T follicular helper cell (primary cell): Measurements from ENCODE around the gene DCDC2.
"Not testable (repeated sequence)": the region's sequence is repeated elsewhere in the genome, so short reads cannot be mapped to it uniquely, and the experiment has no call there.

Source experiments
- DNase-seq: peaks from one replicate; pipeline ENCODE4 v3.0.0-alpha.2; 2020; ENCODE audit warnings: low read depth

The DCDC2 gene

DNA sequence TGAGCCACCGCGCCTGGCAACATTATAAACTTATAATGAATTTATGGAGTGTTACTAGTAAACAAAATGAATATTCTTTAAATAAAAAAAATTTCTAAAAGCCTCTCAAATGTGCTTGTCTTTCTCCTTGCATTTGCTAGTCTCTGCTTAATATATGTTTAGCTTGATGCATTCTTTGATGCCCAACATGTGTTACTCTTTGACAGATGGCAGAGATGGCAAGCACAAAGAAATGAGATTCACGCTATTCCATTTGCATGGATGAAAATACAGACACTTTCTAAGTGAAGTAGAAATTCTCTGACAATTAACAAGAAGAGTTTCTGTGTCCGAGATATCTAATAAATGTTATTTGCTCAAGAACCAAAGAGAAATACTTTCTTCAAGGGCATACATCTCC is 30.1 kb downstream of the DCDC2 start:
- DNase-seq, result no peak

DNA sequence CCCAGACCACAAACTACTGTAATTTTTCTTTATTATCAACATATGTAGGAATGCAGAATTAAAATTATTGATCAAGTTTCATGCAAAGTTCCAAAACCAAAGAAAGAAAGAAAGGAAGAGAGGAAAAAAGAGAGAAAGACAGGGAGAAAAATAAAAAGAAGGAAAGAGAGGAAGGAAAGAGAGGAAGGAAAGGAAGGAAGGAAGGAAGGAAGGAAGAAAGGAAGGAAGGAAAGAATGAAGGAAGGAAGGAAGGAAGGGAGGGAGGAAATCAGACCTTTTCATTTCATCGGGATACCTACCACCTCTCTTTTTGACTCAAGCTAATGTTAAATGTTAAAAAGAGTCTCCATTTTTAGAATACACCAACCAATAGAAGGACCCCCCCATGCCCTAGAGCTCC is 31.9 kb downstream of the DCDC2 start:
- no peak for DNase-seq

DNA sequence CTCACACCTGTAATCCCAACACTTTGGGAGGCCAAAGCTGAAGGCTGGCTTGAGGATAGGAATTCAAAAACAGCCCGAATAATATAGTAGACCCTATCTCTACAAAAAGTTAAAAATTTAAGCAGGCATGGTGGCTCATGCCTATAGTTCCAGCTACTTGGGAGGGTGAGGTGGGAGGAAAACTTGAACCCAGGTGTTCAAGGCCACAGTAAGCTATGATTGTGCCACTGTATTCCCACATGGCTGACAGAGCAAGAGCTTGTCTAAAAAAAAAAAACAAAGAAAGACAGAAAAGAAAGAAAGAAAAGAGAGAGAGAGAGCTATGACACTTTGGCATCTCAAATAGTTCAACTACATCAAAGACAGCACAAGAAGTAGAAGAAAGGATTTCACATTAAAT is 33.2 kb downstream of the DCDC2 start:
- DNase-seq, result no peak

DNA sequence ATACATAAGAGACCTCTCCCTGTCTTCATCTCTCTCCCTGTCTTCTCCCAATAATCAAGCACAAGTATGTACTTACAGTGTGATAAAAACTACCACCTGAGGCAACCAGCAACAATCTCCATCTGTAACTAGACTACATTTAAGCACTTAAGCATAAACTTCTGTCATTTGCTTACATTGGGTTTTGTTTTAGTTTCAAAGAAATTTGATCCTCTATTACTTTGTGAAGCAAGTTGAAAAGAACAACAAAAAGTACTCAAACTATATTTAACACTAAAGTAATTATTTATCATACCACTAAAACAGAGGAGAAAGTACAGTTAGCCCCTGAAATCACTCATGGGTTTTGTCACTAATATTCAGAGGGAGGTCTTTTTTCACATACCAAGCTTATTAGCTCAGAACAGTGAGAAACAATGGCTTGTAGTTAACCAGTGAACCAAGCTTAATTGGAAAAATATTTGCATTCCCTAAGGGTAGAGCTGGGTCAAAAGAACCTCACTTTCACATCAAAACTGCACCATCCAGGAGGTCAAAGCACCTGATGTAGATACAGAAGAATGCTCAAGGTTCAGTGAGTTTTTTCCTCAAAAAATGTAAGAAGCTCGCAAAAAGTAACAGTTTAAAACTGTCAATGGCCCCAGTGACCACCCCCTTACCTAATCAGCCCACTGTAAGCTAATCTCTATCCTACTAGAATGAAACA is 34.1 kb downstream of the DCDC2 start:
- no peak for DNase-seq

DNA sequence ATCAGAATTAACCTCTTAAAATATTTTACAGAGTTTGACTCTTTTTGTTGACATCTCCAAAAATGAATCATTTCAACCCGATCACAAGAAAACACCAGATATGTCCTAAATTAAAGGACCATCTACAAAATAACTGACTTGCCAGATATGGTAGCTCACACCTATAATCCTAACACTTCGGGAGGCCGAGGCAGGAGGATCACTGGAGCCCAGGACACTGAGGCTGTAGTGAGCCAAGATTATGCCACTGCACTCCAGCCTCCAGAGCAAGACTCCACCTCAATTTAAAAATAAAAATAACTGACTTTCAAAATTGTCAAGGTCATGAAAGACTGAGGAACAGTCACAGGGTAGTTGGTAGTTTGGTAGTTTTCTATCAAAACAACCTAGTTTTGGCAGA is 34.9 kb downstream of the DCDC2 start:
- no peak for DNase-seq

DNA sequence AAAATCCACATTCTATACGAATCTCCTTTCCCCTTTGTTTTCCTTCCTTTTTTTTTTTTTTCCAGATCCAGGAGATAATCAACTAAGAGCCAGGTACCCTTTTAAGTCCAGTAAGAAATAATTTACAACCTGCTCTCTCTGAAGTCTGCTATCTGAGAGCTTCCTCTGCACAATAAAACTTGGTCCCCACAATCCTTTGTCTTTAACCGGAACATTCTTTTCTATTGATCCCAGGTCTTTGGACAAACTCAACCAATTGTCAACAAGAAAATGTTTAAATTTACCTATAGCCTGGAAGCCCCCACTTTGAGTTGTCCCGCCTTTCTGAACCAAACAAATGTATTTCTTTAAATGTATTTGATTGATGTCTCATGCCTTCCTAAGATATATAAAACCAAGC is 35.4 kb downstream of the DCDC2 start:
- DNase-seq, result not testable (repeated sequence)

DNA sequence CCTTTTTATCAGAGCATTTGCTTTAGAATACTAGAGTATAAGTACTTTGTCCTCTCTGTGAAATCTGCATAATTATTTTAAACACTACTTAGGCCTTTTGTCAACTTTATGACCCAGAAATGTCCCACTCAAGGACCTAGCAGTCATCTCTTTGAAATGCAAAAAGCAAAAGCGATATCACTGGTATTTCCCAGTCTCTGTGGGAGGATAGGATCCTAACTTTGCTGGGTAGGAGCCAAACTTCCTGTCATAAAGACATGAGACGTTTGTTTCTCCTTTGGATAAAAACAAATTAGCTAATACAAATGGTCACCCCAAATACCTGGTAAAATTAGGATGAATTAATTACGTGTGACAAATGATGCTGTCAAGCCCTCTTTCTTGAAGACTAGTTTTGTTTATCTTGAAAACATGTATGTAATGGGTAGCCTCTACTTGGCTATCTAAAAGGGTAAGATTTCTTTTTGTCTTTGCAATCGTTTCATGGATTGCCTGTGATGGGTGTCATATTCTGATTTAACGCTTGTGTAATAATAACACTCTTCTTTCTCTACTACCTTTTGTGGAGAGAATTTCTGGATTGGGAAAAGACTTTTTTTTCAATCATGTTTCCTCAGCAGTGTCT is 36.2 kb downstream of the DCDC2 start:
- no peak for DNase-seq

DNA sequence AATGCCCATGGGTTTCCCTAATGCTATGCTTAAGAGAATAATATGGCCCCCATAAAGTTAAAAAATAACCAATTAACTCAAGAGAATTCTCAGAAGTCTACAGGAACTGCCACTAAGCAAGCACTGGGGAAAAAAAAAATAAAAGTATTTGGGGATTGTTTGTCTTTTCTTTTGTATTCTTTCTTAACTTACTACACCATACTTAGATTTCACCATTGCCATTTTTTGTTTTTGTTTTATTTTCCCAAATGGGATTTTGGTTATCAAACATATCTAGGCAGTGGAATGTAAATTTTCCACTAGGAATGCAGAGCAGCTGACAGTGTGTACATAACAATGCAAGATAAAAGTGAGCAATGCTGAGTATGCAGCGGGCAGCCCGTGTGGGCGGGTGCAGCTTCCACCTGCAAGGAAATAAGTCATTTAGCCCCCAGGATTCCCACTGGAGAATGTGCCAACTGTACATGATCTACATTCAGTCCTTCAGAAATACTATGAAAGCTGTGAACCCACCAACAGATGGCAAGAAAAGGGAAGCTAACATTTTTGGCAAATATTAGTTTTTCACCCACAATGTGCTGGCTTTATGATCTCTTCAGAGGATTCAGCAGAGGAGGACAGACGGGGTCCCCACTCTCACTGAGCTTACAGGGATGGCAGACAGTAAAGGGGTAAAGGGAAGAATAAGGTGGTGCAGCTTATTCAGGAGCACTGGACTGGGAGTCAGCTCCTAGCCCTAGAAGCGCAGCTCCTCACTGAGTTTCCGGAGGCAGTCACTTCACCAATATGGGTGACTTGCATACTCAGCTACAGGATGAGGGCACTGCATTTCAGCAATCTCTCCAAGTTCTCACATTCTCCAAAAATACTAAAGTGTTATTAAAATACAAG is 44.4 kb downstream of the DCDC2 start:
- DNase-seq, result no peak

DNA sequence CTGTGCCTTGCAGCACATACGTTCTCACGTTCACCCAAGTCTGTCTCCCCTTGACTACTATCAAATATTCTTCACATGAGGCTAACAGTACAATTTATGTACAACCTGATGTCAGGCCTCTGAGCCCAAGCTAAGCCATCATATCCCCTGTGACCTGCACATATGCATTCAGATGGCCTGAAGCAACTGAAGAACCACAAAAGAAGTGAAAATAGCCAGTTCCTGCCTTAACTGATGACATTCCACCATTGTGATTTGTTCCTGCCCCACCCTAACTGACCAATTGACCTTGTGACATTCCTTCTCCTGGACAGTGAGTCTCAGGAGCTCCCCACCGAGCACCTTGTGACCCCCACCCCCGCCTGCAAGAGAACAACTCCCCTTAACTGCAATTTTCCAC is 46.1 kb downstream of the DCDC2 start:
- DNase-seq, result not testable (repeated sequence)

DNA sequence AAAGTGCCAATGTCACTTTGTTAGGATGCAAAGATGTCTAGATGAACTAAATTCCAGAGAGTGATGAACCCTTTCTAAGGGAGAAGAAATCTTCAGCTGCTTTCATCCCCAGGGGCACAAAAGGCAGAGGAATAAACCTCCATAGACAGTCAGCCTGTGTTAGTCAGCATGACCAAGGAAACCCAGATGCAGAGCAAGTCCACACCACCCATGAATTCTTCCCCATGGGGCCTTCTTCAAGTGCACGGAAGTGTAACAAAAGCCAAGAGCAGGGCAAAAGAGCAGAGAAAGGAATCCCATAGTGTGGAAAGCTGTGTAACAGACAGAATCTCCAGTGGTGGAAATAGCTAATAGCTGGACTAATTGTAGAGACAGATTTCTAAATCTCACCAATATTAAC is 50.0 kb downstream of the DCDC2 start:
- DNase-seq, result no peak

DNA sequence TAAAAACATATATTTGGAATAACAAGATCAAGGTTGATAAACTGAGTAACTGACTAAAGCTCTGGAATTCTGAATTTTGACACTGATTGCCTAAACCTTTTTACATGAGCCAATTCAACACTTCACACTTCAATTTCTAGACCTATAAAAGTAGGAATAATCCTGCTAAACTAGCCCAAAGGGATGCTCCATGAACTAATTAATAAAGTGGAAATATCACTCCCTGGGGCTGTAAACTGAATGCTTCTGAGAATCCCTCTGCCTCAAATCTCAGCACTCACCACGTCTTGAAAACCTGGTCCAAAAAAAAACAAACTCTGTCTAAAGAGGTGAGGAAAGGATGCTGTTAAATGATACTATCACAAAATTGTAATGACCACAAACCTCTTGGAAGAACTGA is 50.9 kb downstream of the DCDC2 start:
- DNase-seq, result no peak

DNA sequence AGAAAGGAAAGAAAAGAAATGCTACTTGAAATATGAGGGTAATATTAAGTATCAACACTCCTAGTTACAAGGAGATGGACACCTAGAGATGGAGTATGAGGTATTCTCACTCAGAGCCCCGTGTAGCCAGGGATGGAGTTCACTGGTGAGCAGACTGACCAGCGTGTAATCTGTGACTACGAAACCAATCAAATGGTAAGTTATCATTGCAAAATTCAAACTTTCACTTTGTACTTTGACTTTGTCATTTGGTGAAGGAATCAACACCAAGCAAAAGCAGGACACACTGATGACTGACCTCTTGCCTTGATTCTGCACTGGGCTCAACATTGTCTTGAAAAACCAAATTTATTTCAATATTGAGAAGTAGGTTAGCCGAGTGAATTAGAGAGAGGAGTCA is 51.8 kb downstream of the DCDC2 start:
- DNase-seq, result no peak

DNA sequence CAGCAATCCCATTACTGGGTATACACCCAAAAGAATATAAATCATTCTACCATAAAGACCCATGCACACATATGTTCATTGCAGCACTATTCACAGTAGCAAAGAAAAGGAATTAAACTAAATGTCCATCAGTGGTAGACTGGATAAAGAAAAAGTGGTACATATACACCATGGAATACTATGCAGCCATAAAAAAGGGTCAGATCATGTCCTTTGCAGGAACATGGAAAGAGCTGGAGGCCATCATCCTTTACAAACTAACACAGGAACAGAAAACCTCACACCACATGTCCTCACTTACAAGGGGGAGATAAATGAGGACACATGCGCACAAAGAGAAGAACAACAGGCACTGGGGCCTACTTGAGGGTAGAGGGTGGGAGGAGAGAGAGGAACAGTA is 60.9 kb downstream of the DCDC2 start:
- DNase-seq, result no peak

DNA sequence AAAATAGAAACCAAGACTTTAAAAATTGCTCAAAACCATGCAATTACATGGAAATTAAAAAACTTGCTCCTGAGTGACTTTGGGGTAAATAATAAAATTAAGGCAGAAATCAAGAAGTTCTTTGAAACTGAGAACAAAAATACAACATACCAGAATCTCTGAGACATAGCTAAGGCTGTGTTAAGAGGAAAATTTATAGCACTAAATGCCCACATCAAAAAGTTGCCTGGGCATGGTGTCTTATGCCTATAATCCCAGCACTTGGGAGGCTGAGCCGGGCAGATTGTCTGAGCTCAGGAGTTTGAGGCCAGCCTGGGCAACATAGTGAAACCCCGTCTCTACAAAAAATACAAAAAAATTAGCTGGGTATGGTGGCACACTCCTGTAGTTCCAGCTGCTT is 64.0 kb downstream of the DCDC2 start:
- DNase-seq, result not testable (repeated sequence)

DNA sequence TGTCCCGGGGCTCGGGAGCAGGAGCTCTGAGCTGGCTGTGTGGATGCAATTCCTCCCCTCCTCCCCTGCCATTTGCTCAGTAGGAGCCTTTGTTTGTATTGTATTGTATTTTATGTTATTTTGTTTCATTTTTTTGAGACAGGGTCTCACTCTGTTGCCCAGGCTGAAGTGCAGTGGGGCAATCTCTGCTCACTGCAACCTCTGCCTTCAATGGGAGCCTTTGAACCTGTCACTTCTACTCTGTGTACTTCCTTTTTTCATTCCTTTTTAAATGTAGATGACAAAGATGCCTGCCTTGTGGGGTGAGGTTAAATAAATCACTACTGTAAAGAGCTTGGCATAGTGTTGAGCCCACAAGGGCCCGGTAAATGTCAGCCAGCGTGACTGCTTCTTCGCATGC is 70.6 kb downstream of the DCDC2 start:
- no peak for DNase-seq

DNA sequence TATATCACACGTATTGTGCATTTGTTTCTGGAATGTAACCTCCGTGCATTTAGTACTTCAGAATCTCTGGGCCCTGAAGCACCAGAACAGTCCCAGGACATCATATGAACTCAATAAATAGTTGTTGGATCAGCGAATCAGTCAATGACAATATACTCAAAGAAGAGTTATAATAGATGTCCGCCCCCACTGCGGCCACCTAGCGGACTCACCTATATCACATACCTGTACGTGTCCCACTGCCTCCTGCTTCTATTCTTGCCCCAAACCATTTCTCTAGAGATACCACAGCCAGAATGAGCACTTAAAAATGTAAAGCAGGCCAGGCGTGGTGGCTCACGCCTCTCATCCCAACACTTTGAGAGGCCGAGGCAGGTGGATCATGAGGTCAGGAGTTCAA is 73.9 kb downstream of the DCDC2 start:
- DNase-seq, result no peak

DNA sequence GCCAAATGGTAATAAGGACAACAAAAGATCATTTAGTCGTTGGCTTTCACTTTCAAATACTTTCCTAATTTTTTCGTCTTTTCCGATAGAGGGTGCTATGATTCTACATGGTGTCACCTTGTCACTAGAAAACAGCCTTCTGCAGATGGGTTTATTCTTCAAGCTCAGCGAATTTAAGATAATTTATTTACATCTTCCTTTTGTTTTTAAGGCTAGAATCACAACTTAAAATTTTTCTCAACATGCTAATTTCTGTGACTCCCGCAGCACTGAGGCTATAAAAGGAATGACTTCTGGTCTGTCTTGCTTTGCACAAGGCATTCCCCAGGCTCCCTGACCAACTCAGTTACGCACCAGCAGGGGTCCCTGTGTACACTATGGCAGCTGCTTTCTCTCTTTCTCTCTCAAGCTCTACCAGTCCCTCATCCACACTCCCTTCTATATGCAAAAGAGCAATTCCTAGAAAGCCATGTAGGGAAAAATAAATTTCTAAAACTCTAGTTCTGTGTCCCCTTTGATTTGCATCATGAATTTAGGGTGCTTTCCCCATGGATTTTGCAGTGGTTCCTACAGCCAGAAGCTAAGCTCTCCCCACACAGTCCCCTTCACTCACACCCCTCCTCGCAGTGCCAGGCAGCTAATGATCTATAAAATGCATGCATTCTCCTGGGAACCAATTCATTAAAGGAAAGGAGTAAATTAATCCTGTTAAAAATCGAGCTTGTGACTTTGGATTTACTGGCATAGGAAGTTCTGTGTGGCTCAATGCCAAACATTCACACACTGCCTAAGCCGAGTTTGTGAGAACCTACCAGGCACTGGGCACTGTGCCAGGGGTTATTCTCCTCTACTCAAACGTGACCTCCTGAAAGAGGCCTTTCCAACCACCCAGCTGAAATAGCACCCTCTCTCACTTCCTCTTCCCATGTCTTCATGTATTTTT is 74.5 kb downstream of the DCDC2 start:
- DNase-seq, result peak; percentile 8

DNA sequence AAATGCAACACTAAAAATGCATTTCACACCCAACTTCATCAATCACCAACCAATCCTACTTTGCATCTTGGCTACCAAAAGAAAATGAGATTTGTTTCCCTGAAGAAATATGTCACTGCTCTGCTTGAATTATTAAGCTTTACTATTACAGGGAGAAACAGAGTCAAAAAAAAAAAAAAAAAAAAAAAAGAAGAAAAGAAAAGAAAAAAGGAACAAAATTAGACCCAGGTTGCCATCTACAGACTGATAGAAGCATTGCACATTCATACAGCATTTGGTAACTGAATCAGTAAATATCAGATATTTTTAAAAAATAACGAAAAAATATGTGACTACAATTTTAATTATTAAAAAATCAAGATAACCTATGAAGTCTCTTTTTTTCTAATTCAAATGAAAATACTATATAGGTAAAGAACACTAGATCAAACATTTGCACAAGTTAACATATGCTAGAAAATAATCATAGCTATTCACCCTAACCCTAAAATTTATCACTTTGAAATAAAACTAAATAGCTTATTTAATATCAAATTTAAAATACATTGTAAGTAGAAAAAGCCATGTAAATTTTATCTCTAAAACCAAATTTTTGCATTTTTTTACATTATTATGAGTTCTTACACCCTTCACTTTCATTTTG is 83.3 kb downstream of the DCDC2 start:
- no peak for DNase-seq

DNA sequence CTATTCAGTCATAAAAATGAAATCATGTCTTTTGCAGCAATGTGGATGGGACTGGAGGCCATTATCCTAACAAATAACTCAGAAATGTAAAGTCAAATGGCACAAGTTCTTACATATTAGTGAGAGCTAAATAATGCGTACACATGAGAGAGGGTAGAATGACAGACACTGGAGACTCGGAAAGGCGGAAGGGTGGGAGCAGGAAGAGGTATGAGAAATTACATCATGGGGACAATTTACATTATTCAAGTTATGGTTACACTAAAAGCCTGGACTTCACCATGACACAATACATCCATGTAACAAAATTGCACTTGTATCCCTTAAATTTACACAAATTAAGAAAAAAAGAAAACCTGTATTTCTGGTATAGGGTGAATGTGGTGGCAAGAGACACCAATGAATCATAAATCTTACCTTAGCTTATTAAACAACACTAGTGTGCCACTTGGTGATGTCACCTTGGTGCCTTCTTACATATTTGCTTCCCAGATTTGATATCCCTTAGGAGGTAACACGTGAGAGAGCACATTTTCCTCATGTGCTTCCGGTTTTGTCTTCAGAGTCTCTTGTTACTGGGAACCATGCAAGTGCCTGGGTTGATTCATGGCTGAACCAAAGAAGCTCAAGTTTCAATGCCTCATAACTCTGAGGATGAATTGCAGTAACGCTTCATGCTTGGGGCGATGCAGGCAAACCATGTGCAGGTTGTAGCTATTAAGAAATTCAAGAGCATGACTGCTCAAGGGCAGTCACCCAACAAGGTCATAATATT is 84.6 kb downstream of the DCDC2 start:
- no peak for DNase-seq

DNA sequence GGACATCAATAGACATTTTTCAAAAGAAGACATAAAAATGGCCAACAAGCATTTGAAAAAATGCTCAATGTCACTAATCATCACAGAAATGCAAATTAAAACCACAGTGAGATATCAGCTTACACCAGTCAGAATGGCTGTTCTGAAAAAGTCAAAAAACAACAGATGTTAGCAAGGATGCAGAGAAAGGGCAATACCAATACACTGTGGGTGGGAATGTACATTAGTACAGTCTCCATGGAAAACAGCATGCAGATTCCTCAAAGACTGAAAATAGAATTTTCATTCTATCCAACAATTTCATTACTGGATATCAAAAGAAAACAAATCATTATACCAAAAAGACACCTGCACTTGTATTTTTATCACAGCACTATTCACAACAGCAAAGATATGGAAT is 85.3 kb downstream of the DCDC2 start:
- no peak for DNase-seq

DNA sequence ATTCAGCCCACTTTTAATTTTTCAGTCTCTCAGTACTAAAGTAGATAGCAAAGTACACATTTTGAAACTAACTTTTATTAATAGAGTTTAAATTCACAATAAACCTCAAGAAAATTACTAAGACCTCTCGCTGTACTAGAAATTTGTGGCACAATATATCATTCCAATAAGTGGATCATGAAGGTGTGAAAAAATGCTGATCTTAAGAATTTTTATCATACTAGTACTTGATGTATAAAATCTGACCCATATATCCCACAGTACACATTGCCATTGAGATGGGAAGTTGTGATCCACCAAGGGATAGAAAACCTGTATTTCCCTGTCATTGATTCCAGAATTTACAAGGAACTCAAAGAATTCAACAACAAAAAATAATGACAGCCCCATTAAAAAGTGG is 85.7 kb downstream of the DCDC2 start:
- DNase-seq, result no peak
